NOMO-1 (cell line): Measurements from ENCODE around the gene EDC3.
"Not testable (repeated sequence)": the region's sequence is repeated elsewhere in the genome, so short reads cannot be mapped to it uniquely, and the experiment has no call there.

Experiments
- DNase-seq, 2 experiments: peaks; one replicate each; lab custom pipeline; 2025; ENCODE audit not compliant: unreplicated experiment in 2 of 2; lab: John Stamatoyannopoulos, UW

EDC3 gene

DNA sequence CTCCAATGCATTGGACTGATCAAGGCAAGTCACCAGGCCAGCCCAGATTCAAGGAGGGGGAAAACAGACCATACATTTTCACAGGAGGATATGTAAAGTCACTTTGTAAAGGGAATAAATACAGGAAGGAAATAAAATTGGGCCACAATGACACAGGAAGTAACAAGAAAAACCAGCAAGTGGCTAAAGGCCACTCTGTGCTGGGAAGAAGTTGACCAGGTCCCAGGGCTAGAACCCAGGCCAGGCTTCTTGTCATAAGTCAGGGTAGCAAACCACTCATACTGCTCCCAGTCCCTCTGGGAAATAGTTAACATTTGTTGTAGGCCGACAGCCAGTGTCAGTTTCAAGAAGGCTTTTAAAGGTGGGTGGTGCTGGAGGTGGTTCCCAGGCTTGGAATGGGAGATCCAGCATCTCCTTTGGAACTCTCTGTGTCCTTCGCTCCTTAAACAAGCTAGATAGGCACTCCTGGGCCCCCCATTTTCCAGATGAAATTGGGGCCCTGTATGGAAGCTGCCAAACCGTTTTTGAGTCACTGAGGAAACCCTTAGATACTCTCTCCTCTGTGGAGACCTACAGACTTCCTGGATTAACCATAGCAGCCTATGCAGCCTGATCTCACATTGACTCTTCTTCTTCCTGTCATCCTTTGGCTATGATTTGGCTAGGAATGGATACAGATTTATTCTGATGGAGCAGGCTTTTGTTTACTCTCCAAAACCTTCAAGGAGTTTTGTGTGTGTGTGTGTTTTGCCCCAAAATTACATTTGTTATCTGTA lies 14.7 kb upstream of the EDC3 start:
- no peak for DNase-seq

DNA sequence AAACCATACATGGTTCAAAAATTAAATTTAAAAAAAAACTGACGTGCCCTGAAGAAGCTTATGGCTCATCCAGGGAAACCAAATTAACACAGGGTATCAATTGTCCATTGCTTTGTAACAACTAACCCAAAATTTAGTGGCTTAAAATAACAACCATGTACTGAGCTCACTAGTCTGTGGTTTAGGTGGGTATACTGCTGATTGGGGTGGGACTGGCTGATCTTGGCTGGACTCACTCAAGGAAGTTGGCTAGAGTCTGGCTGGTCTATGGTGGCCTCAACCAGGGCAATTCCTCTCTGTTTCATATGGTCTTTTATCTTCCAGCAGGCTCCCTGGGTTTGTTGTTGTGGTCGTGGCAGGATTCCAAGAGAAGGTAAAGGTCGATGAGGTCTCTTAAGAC lies 14.1 kb upstream of the EDC3 start:
- DNase-seq, result no peak

DNA sequence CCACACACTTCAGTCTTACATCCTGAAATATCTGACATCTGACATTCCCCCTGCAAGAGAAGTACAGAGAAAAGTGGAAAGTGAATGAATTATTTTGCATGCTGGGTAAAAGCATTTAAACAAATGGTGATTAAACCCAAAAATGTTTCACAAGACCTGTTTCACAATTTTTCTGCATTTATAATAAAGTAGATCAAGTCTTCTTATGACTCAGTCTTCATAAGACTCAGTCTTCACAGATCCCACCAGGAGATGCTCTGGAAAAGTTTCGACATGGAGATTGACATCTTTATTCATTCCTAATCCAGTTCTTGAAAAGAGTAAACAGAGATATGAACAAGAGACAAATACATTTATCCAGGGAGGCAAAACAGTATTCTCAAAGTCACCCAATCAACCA lies 13.2 kb upstream of the EDC3 start:
- DNase-seq, result no peak

DNA sequence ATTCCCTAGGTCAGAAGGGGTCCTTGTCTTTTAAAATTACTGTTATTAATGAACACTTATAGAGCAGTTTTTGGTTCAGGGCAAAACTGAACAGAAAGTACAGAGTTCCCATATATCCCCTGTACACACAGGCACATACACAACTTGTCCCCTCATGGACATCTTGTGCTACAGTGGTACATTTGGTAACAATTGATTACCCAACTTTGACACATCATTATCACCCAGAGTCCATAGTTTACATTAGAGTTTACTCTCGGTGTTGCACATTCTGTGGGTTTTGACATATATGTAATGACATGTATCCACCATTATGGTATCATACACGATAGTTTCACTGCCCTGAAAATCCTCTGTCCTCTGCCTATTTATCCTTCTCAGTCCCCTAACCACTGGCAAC lies 984 bp upstream of the EDC3 start:
- DNase-seq, result no peak

GRCh38 chr15:74696398-74696729 lies 540 bp upstream of the EDC3 start:
- DNase-seq, result no peak

- no peak for DNase-seq
Observed at GRCh38 chr15:74692327-74692726, 3.5 kb downstream of the EDC3 start.

- no peak for DNase-seq
Observed at GRCh38 chr15:74683758-74684157, 12.1 kb downstream of the EDC3 start.

DNA sequence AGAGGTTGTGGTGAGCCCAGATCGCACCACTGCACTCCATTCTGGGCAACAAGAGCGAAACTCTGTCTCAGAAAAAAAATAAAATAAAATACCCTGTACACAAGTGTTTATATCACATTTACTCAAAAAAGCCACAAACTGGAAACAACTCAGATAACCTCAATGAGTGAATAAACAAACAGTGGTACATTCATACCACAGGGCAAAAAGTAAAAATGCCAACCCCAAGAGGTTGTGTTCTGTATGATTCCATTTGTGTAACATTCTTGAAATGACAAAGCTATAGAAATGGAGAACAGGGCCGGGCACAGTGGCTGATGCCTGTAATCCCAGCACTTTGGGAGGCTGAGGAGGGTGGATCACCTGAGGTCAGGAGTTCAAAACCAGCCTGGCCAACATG lies 12.9 kb downstream of the EDC3 start:
- no peak for DNase-seq

DNA sequence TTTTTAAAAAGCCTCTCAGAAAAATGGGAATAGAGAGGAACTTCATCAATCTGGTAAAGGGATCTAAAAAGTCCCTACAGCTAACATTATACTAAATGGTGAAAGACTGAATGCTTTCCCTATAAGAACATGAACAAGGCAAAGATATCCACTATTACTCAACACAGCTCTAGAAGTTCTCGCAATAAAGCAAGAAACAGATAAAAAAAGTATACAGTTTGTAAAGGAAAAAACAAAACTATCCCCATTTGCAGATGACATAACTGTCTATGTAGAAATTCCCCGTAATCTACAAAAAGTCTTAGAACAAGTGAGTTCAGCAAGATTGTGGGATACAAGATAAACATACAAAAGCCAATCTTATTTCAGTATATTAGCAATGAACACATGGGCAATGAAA lies 15.4 kb downstream of the EDC3 start:
- DNase-seq, result no peak

DNA sequence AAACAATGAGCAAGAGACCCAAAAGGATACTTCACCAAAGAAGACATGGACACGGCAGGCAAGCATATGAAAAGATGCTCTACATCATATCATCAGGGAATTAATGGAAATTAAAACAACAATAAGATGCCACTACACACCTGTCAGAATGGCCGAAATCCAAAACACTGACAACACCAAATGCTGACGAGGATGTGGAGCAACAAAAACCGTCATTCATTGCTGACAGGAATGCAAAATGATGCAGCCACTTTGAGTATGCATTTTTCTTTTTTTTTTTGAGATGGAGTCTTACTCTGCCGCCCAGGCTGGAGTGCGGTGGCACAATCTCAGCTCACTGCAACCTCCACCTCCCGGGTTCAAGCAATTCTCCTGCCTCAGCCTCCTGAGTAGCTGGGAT lies 19.0 kb downstream of the EDC3 start:
- DNase-seq, result no peak

DNA sequence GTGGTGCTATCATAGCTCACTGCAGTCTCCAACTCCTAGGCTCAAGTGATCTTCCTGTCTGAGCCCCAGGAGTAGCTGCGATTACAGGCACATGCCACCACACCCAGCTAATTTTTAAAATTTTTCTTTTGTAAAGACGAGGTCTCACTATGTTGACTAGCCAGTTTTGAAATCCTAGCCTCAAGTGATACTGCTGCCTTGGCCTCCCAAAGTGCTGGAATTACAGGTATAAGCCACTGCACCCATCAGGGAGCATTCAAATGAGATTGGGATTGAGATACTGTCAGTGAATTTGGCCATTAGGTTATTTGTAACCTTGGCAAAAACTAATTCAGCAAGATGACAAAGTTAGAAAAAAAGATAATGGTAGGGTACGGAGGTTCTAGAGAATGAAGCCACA lies 21.7 kb downstream of the EDC3 start:
- DNase-seq, result no peak

DNA sequence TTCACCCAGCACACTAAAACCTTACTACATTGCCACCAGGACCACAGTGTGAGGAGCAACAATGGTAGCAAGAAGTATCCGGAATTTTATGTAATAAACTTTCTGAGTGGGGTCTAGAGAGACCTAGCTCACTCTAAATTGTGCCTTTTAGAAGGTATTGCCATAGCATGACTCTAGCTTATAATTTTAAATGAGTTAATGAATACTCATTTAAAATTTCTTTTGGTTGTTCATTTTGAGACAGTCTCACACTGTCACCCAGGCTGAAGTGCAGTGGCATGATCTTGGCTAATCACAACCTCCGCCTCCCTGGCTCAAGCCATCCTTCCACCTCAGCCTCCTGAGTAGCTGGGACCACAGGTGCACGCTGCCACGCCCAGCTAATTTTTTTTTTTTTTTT lies 26.2 kb downstream of the EDC3 start:
- DNase-seq, result no peak

DNA sequence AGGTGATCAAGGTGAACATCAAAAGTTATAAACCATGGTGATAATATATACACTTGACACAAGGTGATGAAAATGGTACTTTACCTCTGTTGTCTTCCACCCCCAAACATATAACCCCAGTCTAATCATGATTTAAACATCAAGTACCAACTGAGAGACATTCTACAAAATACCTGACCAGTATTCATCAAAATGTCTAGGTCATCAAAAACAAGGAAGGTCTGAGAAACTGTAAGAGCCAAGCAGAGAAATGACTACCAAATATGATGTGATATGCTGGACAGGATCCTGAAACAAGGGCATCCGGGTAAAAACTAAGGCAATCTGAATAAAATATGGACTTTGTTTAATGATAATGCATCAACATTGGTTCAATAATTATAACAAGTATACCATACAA lies 27.8 kb downstream of the EDC3 start:
- no peak for DNase-seq

DNA sequence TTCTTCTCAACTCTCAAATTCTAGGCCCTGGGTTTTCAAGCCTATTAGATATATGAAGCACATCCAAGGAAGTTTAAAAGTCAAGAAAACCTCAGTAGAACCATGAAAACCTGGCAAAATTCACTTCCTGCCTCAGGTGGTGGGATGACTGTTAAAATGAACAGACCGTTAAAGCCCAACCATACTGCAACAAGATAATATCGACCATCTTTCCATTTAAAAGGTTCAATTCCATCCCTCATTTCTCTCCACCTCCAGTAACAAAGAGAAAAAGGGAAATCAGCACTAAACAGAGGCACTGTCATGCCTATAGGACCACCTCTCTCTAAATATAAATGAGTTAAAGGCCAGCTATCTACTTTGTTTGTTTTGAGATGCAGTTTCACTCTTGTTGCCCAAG lies 31.2 kb downstream of the EDC3 start:
- DNase-seq, result no peak

GRCh38 chr15:74664028-74664616 lies 31.7 kb downstream of the EDC3 start:
- DNase-seq, result no peak

- DNase-seq, result no peak
Observed at GRCh38 chr15:74663303-74664027, 32.4 kb downstream of the EDC3 start.

DNA sequence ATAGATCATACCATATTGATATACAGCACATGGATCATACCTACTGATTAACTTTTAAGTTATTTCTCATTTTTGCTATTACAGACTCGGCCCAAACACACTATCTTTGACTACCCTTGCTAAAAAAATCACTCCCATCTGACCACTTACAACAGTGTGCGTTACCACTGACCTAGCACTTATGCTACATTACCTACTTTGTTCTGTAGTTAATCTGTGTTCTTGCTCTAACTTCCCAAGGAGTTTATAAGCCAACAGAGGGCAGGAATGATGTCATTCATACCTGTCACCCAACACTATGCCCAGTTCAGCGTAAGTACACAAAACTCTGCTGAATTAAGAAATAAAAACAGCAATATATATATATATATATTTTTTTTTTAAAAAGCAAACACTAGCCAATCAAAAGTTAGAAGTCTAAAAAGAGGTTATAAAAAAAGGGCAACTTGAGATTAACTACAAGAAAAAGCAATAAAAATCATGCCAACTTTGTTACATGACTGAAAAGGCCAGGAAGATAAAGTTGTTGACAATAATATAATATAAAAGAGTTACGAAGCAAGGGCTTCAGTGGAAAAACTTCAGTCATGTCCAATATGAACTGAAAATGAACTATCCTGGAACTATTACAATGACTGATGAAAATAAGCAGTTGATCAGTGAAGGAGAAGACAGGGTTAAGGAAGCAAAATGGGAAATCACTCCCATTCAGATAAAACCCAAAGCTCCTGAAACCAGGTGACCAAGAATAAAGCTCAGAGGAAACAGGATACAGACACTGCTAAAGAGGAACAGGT lies 33.6 kb downstream of the EDC3 start:
- DNase-seq, result no peak

GRCh38 chr15:74661280-74661679 lies 34.5 kb downstream of the EDC3 start:
- DNase-seq, result not testable (repeated sequence)

DNA sequence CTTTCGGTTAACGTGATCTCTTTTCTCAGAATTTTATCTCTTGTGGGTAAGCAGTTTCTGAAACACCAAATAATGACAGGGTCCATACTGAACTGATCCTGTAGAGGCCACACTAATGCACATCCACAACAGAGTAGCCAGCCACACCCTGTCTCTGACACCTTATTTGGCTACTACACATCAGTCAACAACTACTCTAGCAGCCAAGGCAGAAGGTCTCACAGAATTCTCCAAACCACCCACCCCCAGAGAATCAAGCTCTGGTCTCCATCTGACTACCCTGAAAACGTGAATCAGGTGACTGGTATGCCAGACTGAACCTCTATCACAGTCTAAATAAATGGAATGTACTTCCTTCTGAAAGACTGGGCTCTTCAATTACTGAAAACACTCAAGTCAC lies 38.0 kb downstream of the EDC3 start:
- DNase-seq, result no peak

DNA sequence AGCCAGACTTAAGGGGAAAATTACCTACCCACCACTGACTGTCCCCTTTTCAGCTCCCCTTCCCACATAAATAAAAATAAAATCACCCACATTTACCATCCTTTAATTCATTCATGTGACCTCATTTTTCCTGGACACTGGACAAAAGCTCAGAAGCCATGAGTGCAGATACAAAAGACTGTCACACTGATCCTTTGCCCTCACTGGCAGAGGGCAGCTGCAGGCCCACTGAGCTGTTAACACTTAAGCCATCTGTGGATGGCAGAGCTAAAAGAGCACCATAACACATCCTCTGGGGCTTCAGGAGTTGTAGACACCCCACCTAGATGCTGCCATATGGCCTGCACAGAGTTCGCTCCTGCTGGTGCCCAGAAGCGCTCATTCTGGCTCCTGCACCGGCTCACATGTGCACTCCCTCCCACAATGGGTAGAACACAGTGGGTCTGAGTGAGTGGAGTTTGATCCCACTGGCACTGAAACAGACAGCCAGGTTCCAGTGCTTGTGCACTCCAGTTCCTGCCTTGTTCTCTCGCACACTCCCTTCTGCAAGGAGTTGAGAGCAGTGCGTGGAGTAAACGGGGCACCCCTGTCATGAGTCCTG lies 38.8 kb downstream of the EDC3 start:
- no peak for DNase-seq

DNA sequence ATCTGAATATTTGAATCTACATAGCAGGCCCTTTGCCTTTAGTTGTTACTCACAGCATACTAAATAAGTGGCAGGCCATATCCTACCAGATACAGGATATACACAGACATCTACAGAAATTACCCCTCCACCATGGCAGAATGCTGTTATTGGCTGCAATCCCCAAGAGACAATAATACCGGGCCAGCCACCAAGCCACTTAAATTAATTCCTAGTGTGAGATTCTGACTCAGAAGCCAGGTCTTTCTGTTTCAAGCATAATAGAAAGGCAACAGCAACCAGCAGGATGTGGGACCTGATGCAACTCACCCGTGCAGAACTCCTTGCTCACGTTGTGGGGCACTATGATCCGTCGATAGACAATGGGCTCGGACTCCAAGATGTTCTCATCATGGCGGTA lies 40.4 kb downstream of the EDC3 start:
- no peak for DNase-seq
